Measurements from ENCODE around the gene UQCC2.

DNA sequence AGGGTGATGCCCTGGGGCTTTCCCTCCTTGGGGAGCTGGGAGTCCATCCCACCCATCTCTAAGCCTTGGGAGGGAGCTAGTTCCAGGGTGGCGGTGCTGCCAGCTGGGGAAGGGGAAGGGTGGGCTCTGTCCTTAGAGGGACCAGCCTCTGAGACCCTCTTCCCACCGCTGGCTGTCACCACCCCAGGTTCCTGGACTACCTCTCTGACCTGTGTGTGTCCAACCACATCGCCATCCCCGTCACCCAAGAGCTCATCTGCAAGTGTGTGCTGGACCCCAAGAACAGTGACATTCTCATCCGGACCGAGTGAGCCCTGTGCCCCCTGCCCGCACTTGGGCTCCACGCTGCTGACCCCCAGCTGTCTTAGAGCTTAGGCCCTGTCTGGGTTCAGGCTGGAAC, 43.2 kb downstream of the UQCC2 start:
- TF ChIP-seq BHLHE40 (IDR thresholded peaks at IDR 0.05; ENCODE audit: borderline replicate concordance) (no peak), HDGF (IDR thresholded peaks at IDR 0.05; ENCODE audit: borderline replicate concordance) (no peak), FOXA1 (IDR thresholded peaks at IDR 0.05) (no peak), PKNOX1 (IDR thresholded peaks at IDR 0.05) (no peak), FOXM1 (IDR thresholded peaks at IDR 0.05; ENCODE audit: borderline replicate concordance) (no peak), NFRKB (IDR thresholded peaks at IDR 0.05) (no peak), FOXK2 (IDR thresholded peaks at IDR 0.05) (no peak), LEF1 (IDR thresholded peaks at IDR 0.05; ENCODE audit: borderline replicate concordance) (no peak), ARNT (IDR thresholded peaks at IDR 0.05) (no peak), L3MBTL2 (conservative IDR thresholded peaks at IDR 0.05) (no peak), SP1 (IDR thresholded peaks at IDR 0.05) (no peak), SUZ12 (IDR thresholded peaks at IDR 0.05) (no peak), ZNF384 (IDR thresholded peaks at IDR 0.05) (no peak), TARDBP (IDR thresholded peaks at IDR 0.05) (no peak)
